NCI-H2171 treated with DMSO at 0.1 percent for 48 hours (cell line): Measurements from ENCODE around the gene ERMP1.
A peak's percentile ranks its signal among the peaks of the same experiment; 100 is the strongest.

Experiments
- DNase-seq: peaks from one replicate; lab custom pipeline; 2025; lab: John Stamatoyannopoulos, UW

The ERMP1 gene

DNA sequence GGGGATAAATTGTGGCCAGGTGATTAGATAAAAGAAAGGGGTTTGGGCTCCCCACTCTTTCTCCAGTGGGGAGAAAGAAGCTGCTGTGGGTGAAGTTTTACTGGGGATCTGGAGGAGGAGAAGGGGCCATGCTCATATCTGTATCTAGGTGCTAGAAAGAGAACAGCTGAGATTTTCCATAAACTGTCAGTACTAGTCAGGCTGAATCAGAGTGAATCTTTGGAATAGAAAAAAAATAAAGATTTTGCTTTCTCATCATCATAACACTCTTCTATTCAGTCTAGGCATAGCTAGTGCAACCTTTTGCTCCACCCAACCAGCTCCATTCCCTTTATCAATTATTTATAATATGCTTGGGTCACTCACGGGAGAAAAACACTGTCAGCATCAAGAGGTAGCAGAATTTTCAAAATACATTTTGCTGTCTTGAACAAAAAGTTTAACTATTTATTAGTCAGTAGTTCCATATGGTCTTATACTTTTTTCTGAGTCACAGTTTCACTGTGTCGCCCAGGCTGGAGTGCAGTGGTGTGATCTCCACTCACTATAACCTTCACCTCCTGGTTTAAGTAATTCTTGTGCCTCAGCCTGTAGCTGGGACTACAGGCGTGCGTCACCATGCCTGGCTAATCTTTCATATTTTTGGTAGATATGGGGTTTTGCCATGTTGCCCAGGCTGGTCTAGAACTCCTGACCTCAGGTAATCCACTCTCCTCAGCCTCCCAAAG is 21.3 kb upstream of the ERMP1 start:
- DNase-seq = no peak

DNA sequence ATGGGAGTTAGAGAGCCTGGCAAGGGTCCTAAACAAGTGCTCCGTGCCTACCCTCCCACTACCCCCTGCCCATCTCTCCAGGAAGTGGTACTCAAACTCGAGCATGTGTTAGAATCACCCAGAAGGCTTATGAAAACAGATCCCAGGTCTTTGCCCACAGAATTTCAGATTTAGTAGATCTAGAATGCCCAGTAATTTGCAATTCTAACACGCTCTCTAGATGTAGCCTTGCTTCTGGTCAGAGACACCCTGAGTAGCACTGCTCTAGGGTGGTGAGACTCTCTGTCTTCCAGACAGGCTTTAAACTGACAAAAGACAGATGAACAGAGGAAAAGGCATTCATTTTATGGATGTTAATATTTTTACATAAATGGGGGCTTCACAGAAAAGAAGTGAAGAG is 20.7 kb upstream of the ERMP1 start:
- no peak for DNase-seq

DNA sequence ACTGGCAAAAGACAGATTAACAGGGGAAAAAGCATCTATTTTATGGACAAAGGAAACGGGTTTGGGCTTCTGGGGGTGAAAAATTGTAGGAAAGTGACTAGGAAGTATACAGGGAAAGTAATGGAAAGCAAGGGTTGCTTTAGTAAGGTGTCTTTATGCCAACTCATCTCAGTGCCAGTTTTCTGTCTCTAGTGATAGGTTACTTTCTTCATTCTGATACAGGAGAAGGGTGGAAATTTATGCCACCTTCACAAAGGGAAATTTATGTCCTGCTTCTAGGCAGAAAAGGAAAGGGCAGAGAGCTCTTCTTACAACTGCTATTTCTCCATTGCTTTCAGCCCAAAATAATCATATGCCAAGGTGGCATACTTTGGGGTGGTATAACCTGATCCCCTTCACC is 20.1 kb upstream of the ERMP1 start:
- no peak for DNase-seq

DNA sequence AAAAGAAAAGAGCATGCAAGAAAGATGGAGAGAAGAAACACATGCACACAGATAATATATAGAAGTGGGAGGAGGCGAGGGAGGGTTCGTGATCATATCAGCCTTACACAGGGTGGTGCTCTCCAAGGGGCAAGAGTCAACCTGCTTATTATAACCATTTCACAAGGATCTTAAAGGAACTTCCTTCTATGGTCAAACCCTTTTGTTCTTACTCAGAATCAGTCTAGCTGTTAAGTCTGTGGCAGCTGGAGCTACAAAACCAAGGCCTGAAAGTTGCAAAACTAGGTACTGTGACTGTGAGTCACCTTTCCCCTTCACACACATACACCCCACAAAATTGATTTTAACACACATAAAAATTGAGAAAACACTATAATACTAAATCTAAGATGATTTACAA is 18.5 kb upstream of the ERMP1 start:
- no peak for DNase-seq

DNA sequence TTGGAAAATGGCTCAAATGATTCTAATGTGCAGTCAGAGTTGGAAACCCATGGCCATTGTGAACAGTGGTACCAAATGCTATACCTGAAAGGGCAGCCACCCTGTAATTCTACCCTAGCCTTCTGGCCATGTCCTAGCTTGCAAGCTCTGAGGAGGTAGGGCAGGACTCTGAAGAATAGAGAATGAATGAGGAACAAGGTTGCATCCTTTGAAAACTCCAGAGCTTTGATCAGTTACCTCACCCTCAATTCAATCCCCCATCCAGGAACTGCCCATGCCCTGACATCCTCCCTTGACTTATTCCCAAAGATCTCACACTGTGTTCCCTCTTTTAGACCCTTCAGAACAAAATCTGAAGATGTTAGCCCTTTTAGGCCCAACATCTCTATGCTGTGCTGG is 17.8 kb upstream of the ERMP1 start:
- DNase-seq = no peak

DNA sequence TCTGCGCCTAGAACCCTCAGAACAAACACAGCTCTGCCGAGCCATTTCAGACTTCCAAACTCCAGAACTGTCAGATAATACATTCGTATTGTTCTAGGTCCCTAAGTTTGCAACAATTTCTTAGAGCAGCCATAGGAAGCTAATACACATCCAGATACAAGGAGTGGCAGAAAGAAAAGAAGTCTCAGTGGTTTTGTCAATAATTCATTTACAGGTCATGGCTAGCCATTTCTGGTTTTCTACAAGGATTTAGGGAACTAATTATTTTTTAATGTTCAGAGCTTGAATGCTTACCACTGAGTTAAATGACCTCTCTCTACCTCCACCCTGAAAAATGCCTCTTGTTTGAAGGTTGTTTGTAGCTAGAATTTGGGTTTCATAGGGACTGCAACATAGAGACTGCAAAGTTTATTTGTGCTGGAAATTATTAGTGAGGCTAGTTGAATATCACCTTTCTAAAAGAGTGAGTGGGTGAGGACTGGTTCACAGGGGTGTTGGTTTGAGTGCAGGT is 15.5 kb upstream of the ERMP1 start:
- no peak for DNase-seq

DNA sequence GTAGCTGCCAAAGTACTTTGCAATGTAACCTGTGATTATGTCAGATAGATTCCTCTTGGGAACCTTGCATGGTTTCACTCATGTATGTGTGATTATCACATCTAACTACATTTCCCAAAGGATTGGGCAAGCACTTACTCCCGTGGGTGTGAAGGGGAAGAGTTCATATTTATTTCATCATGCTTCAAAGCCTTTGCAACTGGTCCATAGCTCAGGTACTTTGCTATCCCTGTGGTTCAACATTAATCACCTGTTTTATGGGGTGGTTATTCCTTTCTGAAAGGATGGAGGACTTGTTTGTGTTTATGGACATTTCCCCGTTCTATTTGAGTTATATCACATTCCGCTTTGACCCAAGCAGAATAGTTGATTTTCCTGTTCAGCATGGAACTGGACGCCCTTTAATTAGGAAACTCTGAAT is 13.6 kb upstream of the ERMP1 start:
- DNase-seq = no peak

DNA sequence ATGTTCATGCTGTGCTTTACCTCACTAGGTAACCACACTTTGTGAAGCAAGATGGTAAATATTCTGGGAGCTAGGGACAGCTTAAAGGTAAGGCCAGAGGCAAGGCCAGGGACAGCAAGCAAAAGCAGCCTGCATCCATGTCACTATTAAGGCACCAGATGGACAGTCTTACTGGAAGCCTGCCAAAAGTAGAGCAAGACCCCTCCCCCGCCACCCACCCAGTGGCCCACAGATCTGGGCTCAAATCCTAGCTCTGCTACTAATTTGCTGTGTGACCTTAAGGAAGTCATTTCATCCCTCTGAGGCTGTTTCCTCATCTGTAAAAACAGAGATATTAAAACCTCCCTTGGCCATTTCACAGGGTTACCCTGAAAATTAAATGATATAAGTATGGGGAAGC is 13.2 kb upstream of the ERMP1 start:
- DNase-seq = no peak

DNA sequence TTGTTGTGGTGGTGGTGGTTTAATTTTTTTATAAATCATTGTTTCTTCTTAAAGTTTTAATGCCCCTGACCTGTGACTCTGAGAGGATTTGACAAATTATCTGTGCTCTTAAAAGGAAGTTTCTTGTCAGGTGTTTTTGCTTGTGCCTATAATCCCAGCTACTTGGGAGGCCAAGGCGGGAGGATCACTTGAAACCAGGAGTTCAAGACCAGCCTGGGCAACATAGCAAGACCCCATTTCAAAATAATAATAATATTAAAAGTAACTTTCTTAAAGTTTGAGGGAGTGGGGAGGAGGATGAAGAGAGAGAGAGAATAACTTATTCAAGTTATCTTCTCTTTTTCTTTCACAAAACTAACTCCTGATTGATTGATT is 12.2 kb upstream of the ERMP1 start:
- no peak for DNase-seq

DNA sequence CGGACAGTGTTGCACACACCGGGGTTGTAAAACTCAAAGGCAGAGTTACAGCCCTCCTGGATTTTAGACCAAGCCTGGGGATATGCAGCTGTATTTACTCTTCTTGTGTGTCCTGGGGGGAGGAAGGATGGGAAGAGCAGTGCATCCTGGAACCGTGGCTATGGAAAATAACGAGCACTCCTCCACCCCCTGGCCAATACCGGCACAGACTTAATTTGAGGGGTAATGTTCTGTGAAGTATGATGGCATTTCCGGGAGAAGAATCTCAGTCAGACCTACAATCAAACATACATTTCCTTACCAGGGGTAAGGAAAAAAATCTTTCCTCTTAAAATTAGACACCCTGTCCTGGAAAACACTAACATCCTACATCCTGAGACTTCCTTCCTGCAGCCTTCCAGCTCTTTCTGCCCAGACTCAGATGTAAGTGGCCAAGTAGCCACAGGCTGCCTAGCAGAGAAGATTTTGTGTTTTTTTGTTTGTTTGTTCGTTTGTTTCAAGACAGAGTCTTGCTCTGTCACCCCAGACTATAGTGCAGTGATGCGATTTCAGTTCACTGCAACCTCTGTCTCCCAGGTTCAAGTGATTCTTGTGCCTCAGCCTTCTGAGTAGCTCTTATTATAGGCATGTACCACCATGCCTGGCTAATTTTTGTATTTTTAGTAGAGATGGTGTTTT is 11.0 kb upstream of the ERMP1 start:
- DNase-seq = no peak

DNA sequence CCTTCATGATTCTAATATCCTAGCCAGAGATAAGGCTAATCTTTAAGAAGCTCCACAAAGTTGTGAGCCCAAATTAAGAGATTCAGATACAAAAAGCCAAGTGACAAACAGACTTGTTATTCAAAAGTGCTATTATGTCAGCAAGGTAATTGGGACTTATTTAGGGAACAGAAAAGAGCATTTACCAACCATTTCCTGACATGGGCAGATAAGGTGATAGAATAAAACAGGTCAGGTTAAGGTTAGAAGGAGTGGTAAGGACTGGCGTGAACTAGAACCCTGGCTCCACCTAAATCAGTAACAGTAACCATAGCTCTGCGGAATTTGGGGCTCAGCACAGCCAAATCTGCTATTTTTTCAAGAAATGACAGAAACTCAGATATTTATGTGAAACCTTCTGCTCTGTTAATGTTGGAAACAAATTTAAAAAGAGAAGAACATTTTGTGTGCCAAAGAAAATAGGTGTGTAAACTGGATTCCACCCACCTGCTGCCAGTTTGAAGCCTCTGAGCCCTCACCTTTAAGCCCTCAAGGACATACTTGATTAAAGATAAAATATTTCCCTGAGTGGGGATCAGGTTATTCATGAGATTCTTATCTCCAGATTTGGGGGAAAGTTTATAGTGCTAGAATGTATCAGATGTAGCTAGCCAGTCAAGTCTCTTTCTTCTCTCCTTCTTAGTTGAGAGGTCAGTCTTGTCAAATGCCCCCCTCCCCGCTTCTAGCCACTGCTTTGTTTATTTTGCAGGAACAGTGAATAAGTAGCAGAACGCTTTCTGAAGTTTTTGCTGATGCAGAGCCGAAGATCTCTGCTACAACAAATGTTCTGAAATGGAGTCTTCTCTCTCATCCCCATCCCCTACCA is 10.2 kb upstream of the ERMP1 start:
- no peak for DNase-seq

DNA sequence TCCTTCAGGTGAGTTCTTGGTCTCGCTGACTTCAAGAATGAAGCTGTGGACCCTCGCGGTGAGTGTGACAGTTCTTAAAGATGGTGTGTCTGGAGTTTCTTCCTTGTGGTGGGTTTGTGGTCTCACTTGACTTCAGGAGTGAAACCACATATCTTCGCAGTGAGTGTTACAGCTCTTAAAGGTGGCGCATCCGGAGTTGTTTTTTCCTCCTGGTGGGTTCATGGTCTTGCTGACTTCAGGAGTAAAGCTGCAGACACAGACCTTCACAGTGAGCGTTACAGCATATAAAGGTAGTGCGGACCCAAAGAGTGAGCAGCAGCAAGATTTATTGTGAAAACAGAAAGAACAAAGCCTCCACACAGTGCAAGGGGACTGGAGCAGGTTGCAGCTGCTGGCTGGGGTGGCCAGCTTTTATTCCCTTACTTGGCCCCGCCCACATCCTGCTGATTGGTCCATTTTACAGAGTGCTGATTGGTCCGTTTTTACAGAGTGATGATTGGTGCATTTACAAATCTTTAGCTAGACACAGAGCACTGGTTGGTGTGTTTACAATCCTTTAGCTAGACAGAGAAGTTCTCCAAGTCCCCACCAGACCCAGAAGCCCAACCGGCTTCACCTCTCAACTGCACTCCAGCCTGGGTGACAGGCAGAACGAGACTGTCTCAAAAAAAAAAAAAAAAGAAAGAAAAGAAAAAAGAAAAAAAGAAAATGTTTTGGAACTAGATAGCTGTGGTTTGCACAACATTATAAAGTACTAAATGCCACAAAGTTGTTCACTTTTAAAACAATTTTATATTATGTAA is 9.1 kb upstream of the ERMP1 start:
- DNase-seq = no peak

DNA sequence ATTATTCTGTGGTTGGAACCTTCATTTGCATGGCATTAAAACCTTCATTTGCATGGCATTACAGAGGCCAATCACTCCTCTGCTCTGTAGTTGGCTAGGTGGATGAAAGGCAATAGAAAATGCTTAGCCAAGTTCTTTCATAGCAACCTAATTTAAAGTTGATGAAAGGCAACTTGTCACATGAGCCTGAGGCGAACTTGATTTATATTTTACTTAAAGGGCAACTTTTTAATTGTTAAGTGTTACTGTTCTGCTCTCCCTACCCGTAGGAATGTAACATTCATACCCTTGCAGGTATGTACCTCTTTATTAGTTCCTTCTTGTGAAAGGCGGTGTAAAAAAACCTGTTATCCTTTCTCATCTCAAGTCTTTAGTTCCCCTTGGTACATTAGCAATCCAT is 7.9 kb upstream of the ERMP1 start:
- no peak for DNase-seq

DNA sequence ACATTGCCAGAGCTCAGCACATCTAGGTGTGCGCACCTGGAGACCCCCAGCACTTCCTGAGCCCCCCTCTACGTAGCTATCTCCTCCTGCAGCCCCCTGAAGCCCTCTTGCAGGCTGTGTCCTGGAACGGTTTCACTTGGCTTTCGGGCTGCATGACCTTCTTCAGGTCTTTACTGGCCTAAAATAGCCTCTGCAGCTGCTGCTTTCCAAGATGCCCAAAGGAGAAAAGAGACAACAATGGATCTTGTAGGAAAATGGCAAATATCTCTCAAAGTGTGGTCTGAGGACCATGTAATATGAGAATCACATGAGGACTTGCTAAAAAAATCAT is 6.6 kb upstream of the ERMP1 start:
- DNase-seq = no peak

DNA sequence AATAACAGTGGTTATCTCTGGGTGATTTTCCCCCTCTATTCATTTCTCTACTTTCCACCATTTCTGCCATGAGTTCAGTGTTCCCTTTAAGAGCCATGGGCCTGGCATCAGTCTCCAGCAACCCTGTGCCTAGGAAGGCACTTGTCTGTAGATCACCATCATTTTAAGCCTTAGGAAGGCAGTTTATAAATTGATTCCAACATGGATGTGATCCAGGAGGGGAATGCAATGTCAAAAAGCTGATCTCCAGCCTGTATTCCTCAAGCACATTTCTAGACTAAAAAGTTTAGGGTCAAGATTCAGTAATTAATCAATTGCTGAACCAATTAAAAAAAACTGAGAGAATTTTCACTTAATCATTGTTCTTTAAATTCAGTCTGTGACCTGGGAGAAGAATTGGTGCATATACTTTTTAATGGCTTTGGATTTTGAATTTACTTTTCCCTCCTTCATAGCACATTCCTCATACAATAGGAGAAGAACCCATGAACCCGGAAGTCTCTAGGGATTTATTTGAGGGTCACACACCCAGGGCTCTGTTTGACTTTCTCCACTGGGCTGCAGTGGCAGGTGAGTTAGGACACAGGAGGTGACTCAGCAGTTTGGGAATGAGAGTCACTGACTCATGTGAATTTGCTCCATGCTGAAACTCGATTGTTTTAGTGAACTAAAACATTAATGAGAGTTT is 6.1 kb upstream of the ERMP1 start:
- DNase-seq = no peak

DNA sequence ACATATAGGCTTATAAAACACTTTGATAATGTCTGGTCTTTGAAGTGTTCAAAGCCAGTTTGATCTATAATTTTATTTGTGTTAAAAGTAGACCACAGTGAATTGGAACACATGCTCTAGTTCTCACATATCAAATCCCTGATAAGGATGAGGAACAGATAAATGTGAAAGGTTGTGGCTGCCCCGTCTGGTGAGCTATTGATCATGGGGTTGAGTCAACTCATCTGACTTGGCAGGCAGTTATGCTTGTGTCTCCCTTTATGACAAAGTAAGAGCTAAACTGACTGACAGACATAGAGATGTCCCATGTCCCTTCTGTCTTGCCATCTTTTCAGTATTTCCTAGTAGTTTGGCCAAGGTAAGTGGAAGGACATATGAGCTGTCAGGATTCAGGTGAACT is 2.9 kb upstream of the ERMP1 start:
- DNase-seq = no peak

DNA sequence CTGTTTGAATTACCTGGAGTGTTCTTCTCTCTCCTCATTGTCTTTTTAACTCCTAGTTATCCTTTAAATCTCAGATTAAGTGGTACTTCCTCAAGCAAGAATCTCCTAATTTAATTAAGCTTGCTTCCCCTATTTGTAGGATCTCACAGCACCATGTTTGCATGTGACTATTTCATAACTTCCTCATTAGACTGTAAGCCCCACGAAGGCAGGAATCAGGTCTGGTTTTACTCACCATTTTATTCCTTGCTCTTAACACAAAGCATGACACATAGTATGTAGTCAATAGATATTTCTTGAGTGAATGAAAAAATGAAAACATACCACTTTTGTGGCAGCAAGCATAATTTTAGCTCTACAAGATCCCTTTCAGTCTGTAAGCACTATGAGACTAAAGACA is 1.3 kb upstream of the ERMP1 start:
- DNase-seq = no peak

DNA sequence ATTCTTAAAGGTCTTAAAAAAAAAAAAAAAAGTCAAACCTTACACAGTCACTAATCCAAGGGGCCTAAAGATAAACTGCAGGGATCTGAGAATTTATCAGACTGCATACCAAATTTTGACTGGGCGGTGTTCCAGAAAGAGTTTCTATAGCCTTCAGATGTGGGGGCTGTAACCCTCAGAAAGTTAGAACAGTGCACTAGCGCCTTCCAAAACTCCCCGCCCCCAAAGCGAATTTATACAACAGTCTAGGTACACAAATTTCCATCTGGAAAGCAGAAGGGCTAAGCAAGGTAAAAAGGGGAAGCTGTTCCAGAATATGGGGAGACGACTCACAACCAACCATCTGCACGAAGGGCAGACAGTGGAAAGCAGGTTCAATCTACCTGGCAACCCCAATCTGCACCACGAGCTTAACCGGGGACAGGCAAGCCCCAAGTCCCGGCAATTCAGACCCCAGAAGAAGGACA is 813 bp downstream of the ERMP1 start:
- DNase-seq = peak; percentile 69

DNA sequence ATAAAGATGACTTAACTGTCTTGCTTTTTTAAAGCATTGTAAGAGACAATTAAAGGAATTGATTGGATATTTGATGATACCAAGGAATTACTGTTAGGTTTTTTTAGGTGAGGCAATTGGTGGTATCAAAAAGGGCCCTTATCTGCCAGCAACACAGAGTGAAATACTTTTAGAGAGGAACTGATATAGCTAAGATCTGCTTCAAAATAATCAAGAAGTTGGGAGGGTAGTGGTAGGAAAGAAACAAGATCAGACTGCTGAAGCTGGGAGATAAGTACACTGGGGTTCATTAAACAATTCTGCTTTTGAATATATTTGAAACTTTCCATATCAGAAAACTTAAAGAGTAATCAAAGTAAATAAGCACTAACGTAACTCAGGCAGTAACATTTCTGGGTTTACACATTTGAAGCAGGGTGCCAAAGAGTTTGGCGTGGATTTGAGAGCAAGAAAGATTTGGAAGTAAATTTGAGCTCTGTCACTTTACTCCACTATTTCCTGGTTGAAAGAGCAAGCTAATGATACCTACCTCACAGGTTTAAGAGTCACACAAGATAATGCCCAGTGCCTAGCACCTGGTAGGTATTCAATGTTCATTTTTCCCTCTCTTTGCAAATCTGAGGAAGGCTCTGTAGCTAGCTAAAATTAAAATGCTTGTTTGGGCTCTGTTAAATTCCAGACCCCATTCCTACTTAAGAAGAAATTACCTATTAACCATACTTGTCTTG is 6.9 kb downstream of the ERMP1 start:
- no peak for DNase-seq

DNA sequence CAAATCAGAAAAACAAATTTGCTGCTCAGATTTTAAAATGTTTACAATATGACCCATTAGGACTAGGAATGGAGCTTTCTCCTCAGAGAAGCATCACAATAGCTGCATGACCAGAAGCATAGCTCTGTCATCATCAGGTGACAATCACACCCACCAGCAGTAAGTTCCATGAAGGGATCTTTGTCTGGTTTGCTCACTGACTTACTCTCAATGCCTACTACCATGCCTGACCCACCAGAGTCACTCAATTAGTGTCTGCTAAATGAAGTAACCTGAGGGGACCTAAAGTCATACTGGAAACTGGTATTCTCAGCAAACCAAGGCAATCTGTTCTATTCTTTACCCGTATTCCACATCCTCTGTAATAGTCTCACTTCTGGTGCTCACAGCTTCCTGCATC is 7.7 kb downstream of the ERMP1 start:
- DNase-seq = no peak

DNA sequence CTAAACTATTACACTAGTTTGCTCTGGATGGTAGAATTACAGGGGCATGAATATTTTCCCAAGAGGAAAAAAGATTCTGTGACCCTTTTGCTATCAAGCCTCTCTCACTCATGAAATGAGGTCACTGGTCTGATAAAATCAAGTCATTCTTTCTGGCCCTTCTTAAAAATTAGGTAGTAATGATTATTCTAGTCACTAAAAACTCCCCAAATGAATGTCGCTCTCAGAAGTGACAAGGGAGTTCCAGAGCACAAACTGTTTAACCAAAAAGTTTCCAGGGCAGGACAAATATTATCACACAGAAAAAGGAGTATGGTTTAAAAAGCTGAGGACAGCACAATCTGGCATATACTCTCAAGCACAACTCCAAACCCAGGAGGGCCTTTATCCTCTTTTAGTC is 12.5 kb downstream of the ERMP1 start:
- no peak for DNase-seq
